ENCODE measurements around the gene CRB3. TPM values are rescaled to one million over a fixed set of nuclear protein-coding genes. Genes with fewer than 3 reads are reported as not detected.
"Not testable (repeated sequence)": the region's sequence is repeated elsewhere in the genome, so short reads cannot be mapped to it uniquely, and the experiment has no call there.

CRB3 gene
- polyA plus RNA-seq, 4 donors = 22.0 to 39.8 (median 35.5) TPM

DNA sequence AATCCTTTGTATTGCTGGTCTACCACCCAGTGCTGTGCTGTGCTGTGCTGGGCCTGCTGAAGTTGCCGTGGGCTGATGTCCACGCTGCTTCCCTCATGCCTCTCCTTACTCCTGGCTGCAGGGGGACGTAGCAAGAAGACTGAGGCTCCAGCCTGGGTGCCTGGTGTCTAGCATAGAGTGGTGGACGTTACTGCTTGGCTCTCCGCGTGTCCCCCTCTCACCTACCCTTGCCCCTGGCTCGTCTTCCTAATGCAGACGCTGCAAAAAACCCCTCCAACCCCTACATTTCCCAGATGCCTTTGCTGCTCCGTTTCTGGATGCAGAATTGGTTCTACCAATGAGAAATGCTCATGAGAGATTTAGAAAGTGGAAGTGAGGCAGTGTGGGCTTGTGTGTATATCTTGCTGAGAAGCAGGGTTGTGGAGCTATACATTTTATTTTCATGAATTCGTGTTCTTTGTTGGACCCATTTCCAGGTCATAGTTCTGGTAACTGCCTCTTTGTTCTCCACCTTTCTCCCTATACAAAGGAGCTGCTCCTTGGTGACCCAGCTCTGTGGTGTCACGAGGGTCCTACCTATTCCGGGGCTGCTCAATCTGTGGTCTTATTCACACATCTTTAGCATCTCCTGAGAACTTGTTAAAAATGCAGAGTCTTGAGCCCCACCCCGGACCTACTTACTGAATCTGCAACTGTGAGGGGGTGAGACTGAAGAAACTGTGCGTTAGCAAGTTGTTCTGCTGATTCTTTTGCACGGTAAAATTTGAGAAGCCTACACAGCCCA, 25.4 kb downstream of the CRB3 start:
- DNase-seq (ENCODE audit: low read depth in 4 of 4, low spot score in 2 of 4) = no peak

DNA sequence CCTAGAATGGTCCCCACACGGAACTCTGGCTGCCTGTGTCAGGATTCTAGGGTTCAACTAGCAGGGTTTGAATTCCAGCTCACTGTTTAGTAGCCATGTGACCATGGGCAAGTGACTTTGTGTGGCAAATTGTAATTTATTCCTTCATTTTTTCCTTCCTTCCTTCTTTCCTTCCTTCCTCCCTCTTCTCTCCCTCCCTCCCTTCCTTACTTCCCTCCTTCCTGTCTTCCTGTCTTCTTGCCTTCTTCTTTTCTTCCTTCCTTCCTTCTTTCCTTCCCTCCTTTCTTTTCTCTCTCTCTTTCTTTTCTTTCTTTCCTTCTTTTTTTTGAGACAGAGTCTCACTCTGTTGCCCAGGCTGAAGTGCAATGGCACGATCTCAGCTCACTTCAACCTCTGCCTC, 26.1 kb downstream of the CRB3 start:
- DNase-seq (ENCODE audit: low read depth in 4 of 4, low spot score in 2 of 4) = no peak

DNA sequence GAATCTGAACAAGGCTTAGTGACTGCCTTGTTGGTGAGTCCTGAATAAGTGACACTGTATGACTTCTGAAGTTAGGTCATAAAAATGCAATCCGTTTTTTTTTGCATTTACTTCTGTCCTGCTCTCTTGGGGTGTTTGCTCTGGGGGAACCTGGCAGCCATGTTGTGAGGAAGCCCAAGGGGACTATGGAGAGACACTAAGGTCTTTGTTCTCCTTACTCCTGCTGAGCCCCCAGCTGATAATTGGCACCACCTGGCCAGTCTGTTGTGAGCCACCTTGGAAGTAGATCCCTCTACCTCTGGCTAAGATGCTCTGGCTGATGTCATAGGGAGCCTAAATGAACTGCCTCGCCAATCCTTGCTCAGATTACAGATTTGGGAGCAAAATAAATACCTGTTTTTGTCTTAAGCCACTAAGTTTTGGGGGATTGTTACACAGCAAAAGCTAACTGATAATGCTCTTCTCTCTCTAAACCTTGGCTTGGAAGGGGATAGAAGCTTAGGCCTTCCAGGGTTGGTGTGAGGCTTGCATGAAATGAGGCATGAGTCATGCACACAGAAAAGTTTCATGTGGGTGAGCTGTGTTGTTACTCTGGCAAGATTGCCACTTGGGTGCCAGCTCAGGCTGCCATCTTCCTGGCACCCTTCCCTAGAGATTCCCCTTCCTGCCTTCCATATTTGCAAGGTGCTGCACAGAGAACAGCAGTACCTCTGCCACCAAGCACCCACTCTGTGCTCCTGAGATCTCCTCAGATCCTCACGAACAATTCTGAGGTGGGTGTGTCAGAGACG, 27.9 kb downstream of the CRB3 start:
- no peak for DNase-seq (ENCODE audit: low read depth in 4 of 4, low spot score in 2 of 4)

DNA sequence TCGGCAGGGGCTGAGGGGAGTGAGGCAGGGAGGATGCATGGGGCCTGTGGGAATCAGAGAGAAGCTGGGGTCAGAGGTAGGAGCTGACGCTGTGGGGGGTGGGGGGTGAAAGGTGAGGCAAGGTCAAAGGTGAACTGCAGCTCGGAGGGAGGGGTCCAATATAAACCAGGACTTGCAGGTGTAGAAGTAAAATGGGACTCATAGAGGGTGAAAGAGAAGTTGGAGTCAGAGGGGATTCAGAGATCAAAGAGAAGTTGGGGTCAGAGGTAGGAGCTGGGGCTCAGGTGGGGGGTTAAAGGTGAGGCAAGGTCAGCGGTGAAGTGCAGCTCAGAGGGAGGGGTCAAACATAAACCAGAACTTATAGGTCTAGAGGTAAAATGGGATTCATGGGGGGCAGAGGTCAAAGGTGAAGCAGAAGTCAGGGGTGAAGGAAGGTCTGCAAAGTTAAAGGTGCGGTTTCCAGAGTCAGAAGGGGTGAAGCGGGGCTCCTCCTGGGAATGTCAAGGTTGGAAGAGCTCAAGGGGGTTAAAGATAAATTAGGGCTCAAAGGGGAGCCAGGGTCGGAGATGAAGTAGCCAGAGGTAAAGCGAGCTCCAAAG, 30.5 kb downstream of the CRB3 start:
- no peak for DNase-seq (ENCODE audit: low read depth in 4 of 4, low spot score in 2 of 4)

DNA sequence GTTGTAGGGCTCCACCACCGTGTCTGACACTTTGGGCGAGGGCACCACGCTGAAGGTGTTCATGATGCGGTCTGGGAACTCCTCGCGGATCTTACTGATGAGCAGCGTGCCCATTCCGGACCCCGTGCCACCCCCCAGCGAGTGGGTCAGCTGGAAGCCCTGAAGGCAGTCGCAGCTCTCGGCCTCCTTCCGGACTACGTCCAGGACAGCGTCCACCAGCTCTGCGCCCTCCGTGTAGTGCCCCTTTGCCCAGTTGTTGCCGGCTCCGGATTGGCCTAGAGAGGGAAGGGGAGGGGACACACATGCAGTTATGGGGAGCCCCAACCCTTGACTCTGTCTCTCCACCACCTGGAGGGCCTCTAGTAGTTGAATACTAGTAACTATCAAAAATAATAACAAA, 31.9 kb downstream of the CRB3 start:
- DNase-seq (ENCODE audit: low read depth in 4 of 4, low spot score in 2 of 4) = no peak

DNA sequence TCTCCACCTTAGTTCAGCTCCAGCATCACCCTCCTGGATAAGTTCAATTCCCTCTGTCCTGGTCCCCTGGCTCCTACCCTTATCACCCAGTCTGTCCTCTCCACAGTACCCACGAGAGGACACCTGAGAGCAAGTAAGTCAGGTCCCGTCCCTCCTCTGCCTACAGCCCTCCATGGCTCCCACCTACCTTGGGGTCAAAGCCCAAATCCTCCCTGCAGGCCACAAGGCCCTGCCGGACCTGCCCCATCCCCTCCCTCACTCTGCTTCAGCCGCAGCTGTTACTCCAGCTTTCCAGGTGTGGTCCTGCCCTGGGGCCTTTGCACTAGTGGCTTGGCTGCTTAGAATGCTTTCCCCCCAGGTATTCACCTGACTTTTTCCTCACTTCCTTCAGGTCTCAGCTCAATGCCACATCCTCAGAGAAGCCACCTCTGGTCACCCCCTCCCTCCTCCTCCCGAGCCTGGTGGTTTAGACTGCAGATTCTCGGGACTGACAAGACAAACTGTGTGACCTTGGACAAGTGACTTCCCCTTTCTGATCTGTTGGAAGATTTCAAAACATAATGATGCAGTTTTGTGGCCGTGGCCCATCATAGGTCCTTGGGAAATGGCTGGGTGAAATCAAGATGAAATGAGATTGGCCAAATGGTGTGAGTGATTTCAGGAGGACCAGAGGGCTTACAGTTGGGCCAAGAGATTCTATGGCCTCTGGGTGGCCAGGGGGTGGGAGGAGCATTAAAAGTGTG, 34.4 kb downstream of the CRB3 start:
- DNase-seq (ENCODE audit: low read depth in 4 of 4, low spot score in 2 of 4) = no peak

DNA sequence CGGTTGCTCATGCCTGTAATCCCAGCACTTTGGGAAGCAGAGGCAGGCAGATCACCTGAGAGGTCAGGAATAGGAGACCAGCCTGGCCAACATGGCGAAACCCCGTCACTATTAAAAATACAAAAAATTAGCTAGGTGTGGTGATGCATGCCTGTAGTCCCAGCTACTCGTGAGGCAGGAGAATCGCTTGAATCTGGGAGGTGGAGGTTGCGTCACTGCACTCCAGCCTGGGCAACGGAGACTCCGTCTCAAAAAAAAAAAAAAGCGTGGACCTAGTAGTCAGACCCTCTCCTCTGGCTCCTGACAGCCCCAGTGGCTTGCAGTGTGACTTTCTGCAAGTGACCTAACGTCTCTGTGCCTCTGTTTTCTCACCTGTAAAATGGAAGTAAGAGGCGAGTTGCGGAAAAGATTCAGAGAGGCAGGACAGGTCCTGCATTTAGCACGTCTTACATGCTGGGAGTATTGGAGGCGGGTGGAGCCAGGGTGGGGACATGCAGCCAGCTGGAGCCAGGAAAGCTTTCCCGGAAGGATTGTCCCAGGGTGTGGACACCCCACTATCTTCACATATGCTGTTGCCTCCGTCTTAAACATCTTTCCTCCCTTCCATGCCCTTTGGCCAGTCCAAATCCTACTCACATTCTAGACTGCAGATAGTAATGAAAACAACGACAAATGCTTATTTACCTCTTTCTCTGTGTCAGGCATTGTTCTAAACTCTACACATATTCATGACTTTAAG, 35.1 kb downstream of the CRB3 start:
- DNase-seq (ENCODE audit: low read depth in 4 of 4, low spot score in 2 of 4) = no peak

DNA sequence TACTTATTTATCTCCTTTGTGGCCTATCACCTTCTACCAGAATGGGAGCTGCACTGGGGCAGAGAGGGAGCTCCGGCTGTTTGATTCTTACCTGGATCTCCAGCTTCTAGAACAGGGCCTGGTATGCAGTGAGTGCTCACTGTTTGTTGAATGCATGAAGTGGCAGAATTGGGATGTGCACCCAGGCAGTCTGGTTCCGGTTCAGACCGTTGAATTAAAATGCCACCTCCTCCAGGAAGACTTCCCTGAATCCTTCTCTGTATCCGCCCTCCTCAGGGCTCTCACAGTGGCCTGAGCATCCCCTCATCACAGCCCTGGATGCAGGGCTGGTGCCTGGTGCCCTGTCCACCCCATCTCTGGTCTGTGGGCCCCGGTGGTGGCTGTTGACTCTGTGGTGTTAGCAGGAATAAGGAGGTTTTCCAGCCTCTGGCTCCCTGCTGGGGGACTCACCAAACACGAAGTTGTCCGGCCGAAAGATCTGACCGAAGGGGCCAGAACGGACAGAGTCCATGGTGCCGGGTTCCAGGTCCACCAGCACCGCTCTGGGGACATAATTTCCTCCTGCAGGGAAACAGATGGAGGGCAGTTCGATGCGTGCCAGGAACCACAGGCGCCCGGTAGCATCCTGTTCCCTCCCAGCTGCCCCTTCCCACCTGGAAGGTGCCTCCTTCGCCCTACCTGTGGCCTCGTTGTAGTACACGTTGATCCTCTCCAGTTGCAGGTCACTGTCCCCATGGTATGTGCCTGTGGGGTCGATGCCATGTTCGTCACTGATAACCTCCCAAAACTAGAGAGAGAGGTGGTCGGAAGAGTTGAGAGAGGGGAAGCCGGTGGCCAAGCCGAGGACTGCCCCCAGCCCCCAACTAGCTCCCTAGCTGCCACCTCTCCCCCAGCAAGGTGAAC, 37.0 kb downstream of the CRB3 start:
- no peak for DNase-seq (ENCODE audit: low read depth in 4 of 4, low spot score in 2 of 4)

DNA sequence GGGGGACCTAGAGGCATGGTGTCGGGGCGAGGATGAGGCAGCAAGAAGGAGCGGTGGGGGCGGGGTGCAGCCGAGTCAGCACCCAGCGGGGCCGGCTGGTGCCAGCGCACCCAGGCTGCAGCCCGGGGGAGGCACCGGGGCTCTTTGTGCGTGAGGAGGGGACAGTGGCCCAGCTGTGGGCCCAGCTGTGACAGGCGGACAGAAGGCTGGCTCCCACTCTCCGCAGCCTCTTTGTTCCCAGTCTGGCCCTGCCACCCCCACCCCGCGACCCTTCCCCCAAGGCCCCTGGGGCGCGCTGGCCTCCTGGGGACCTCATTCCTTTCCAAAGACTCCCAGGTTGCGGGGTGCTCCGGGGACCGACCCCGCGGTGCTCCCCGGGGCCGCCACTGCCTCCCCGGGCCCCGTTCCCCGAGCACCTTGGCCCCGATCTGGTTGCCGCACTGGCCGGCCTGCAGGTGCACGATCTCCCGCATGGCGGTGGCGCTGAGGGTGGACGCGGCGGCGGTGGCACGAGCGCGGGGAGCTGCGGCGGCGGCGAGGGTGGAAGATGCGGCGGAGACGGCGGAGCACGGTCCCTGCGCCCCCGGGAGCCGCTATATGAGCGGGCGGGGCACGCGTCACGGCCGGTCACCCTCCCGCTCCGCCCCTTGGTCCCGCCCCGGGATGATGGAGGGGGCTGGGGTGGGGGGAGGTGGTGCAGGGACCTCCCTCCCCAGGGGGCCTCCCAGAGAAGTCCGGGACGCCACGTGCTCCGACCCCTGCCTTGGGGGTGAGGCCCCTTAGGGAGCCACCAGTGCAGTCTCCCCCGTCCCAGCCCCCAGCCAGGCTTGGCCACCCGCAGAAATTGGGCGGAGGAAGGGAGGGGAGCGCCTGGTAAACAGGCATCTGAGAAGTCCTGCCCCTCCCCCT, 37.9 kb downstream of the CRB3 start, which contains the start of gene TUBB4A:
Gene TUBB4A (minus strand): TSS at position 570 of the 909 bp plus-strand sequence. CDS start 97 bp downstream, at position 473.
- DNase-seq (ENCODE audit: low read depth in 4 of 4, low spot score in 2 of 4) = no peak

DNA sequence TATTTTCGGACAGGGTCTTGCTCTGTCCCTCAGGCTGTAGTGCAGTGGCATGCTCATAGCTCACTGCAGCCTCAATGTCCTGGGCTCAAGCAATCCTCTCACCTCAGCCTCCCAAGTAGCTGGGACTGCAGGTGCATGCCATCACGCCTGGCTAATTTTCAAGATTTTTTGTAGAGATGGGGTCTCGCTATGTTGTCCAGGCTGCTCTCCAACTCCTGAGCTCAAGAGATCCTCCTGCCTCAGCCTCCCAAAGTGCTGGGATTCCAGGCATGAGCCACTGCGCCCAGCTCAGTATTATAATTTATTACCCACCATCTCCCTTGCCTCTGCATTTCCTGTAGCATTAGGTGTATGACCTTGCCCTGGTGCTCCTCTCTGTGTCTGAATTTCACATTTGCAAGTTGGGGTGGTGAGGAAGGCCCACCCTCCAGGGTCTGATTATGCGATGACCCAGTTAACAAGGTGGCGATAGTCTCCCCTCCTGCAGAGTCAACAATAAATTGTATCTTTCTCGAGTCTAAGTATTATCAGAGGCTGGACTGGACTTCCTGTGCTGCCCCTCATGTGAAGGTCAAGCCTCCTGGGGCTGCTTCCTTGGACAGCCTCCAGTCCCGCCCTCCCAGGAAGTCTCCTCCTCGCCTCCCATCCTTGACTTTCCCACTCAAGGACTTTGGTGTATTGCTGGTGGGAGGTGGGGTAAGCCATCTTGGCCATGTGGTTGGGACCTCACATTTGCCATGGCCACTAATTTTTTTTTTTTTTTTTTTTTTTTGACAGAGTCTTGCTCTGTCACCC, 39.5 kb downstream of the CRB3 start:
- DNase-seq (ENCODE audit: low read depth in 4 of 4, low spot score in 2 of 4) = no peak

DNA sequence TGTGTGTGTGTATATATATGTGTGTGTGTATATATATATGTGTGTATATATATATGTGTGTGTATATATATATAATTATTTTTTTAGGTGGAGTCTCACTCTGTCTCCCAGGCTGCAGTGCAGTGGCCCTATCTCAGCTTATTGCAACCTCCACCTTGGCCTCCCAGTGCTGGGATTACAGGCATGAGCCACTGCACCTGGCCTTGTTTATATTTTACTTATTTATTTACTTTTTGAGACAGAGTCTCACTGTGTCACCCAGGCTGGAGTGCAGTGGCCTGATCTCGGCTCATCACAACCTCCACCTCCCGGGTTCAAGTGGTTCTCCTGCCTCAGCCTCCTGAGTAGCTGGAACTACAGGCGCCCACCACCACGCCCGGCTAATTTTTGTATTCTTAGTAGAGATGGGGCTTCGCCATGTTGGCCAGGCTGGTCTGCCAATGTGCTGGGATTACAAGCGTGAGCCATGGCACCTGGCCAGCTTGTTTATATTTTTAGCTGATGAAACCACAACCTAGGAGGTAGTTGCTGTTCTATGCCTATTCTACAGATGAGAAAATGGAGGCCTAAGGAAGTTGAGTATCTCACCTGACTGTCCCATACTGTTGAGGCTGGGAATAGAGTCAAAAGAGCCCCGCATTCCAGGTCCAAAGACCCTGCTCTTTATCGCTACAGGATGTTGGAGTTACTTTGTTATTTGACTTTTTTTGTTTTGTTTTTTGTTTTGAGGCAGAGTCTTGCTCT, 44.1 kb downstream of the CRB3 start:
- not testable (repeated sequence) for DNase-seq (ENCODE audit: low read depth in 4 of 4, low spot score in 2 of 4)

DNA sequence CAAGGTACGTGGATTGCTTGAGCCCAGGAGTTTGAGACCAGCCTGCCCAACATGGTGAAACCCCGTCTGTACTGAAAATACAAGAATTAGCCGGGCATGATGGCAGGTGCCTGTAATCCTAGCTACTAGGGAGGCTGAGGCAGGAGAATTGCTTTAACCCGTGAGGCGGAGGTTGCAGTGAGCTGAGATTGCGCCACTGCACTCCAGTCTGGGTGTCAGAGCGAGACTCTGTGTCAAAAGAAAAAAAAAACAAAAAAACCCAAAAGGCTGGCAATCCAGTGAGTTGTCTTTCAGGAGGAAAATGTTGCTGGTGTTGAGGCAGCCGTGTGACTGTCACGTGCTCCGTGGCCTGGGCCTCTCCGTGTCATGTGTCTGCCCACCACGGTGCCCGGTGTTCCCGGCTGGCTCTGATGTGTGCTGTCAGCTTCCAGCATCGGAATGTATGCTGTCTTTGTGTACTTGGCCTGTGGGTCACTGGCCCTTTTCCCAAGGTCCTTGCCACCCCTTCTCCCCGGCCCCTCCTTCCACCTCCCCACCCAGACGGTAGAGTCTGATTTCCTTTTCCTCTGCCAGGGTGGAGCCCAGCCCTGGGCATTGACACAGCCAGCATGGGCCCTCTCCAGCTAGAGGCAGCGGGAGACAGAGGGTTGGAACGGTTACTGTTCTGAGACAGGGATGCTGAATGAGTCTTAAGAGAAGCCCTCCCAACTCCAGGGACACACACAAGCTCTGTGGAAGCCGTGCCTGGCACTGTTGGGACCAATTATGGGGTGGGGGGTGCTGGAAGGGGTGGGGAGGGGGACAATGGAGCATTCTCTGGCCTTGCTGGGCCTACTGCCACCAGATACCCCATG, 45.3 kb downstream of the CRB3 start:
- DNase-seq (ENCODE audit: low read depth in 4 of 4, low spot score in 2 of 4) = no peak

DNA sequence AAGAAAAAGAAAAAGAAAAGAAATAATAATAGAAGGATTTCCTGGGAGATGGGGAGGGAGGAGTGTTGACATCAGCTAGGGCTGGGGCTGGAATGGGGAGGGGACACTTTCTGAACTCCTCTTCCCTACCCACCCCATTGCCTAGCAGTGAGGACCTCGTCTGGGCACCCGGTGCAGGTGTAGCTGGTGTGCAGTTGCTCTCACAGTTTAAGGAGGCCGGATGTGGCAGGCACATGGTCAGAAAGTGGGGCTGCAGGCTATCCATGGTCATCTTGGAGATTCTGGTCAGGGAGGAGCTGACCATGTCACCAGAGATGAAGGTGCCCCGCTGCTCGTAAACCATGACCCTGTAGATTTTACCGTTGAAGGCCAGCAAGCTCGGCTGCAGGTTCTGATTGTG, 46.5 kb downstream of the CRB3 start:
- DNase-seq (ENCODE audit: low read depth in 4 of 4, low spot score in 2 of 4) = no peak

DNA sequence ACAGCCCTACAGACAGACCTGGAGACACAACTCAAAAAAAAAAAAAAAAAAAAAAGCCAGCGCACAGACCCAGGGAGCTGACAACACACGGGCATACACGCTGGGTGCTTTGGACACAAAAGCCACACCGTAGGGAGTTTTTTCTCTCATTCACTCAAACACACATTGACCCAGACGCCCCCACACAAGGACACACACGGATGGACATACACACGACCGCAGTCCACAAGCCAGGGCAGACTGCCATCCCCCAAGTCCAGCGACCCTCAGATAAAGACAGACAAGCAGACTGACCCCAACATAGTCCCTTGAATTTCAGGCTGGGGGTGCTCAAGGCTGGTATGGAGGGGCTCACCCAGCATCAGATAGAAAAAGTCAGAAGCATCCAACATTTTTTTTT, 50.0 kb downstream of the CRB3 start:
- DNase-seq (ENCODE audit: low read depth in 4 of 4, low spot score in 2 of 4) = no peak

DNA sequence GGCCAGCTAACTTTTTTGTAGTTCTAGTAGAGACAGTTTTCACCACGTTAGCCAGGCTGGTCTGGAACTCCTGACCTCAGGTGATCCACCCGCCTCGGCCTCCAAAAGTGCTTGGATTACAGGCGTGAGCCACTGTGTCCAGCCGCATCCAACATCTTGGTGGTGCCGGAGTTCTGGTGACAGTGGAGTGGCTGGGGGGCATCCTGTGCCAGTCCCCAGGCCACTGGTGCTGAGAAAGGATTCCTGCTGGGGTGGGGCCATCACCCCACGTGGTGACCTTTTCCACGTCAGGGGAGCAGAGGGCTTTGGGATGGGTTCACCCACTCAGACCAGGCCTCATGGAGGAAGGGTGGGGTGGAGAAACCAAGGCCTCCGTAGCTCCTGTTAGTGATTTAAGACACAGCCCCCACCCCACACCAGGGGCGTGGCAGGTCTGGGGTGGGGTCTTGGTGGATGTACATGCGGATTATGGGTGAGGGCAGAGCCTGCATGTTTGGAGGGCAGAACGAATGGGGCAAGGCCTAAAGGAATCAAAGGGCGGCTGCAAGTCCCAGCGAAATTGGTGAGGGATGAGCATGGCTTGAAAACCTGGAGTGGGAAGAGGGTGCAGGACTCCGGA, 51.0 kb downstream of the CRB3 start:
- no peak for DNase-seq (ENCODE audit: low read depth in 4 of 4, low spot score in 2 of 4)

Data from left renal cortex interstitium (tissue), 4 donors.